Lower leg skin (tissue), 3 donors: ENCODE results near the gene FFAR2.

ENCODE experiments used
- POLR2A ChIP-seq, 2 donors: fragments of 450-650 bp; IDR thresholded peaks; one replicate each; pipeline ENCODE4 v1.6.1; 2016 to 2017; ENCODE audit warnings: antibody characterized with exemption in 2 of 2, mild to moderate bottlenecking in 1 of 2, moderate library complexity in 1 of 2
- TF ChIP-seq, protein P1 (sequence below), 3 donors: fragments of 450-650 bp; IDR thresholded peaks; one replicate each; pipeline ENCODE4 v1.5.1; 2016; ENCODE audit warnings: antibody characterized with exemption in 3 of 3, mild to moderate bottlenecking in 3 of 3, moderate library complexity in 2 of 3

DNA sequence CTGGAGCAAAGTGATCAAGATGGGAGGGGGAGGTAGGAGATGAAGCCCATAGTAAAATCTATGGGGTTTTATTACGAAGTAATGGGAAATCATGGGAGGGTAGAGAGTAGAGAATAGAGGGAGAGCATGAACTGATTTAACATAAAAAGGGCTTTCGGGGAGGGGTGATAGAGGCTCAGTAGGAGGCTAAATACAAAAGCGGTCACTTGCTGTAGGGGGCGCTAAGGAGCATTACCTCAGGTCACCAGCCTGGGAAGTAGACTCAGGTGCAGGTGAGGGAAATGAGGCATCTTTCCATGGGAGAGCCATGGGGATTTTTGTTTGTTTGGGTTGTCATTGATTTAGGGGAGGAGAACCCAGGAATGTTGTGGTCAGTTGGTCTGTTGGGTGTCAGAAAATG, 28.1 kb downstream of the FFAR2 start:
- TF ChIP-seq, protein P1, sequence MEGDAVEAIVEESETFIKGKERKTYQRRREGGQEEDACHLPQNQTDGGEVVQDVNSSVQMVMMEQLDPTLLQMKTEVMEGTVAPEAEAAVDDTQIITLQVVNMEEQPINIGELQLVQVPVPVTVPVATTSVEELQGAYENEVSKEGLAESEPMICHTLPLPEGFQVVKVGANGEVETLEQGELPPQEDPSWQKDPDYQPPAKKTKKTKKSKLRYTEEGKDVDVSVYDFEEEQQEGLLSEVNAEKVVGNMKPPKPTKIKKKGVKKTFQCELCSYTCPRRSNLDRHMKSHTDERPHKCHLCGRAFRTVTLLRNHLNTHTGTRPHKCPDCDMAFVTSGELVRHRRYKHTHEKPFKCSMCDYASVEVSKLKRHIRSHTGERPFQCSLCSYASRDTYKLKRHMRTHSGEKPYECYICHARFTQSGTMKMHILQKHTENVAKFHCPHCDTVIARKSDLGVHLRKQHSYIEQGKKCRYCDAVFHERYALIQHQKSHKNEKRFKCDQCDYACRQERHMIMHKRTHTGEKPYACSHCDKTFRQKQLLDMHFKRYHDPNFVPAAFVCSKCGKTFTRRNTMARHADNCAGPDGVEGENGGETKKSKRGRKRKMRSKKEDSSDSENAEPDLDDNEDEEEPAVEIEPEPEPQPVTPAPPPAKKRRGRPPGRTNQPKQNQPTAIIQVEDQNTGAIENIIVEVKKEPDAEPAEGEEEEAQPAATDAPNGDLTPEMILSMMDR (IDR thresholded peaks at IDR 0.05): no peak
- no peak for TF ChIP-seq POLR2A (IDR thresholded peaks at IDR 0.05)
